Measurements from ENCODE around the gene ERCC6L. TPM values are rescaled to one million over a fixed set of nuclear protein-coding genes. Genes with fewer than 3 reads are reported as not detected.

Gene ERCC6L
- total and polyA plus RNA-seq, 2 of the 13 experiments (the other 11 are each of a cell fraction or from before 2014, with no cell fraction given), result 0.86 to 9.5 TPM

GRCh38 chrX:72238721-72239475 lies at the start of gene ERCC6L (continued):
- peak; percentile 62 for TF ChIP-seq TAF1 (CRISPR knock-in tag; IDR thresholded peaks at IDR 0.05)
- no peak for TF ChIP-seq NCOA2 (CRISPR knock-in tag; IDR thresholded peaks at IDR 0.05)
- TF ChIP-seq MYC (CRISPR knock-in tag; IDR thresholded peaks at IDR 0.05; ENCODE audit: borderline replicate concordance), result peak; percentile 46; the same call in 1 of the 2 replicates
- no peak for TF ChIP-seq JUN (CRISPR knock-in tag; IDR thresholded peaks at IDR 0.05)
- TF ChIP-seq GATAD1 (CRISPR knock-in tag; IDR thresholded peaks at IDR 0.05), result peak; percentile 40; the same call in 1 of the 2 replicates
- TF ChIP-seq ZFY (CRISPR knock-in tag; IDR thresholded peaks at IDR 0.05), result peak; percentile 12; the same call in 1 of the 2 replicates
- TF ChIP-seq ZNF337 (CRISPR knock-in tag; IDR thresholded peaks at IDR 0.05; ENCODE audit: borderline replicate concordance, low read depth), result no peak
- no peak for TF ChIP-seq SRF (IDR thresholded peaks at IDR 0.05; ENCODE audit: low read depth, low read length)
- TF ChIP-seq ZNF333 (CRISPR knock-in tag; IDR thresholded peaks at IDR 0.05; ENCODE audit: borderline replicate concordance), result 0 out of 2 replicates have a peak, but pooled peaks have one; percentile 38
- no peak for TF ChIP-seq ZNF101 (CRISPR knock-in tag; IDR thresholded peaks at IDR 0.05; ENCODE audit: borderline replicate concordance, low read depth)
- peak; percentile 28 to 70; a peak in 2 of 4 replicates for TF ChIP-seq POLR2A (IDR thresholded peaks at IDR 0.05; ENCODE audit: insufficient read depth in 1 of 2, low read depth in 2 of 2, low read length in 2 of 2)
- TF ChIP-seq SPEN (CRISPR knock-in tag; IDR thresholded peaks at IDR 0.05; ENCODE audit: low read depth), result peak; percentile 58; the same call in 1 of the 2 replicates
- peak; percentile 88 for TF ChIP-seq TFDP2 (CRISPR knock-in tag; IDR thresholded peaks at IDR 0.05)
- TF ChIP-seq ONECUT2 (CRISPR knock-in tag; IDR thresholded peaks at IDR 0.05), result no peak
- 0 out of 2 replicates have a peak, but pooled peaks have one; percentile 36 for TF ChIP-seq KDM5B (CRISPR knock-in tag; IDR thresholded peaks at IDR 0.05; ENCODE audit: borderline replicate concordance)
- peak; percentile 62; the same call in 1 of the 2 replicates for TF ChIP-seq REPIN1 (CRISPR knock-in tag; IDR thresholded peaks at IDR 0.05; ENCODE audit: borderline replicate concordance, low read depth)
- peak; percentile 87; the same call in 1 of the 2 replicates for TF ChIP-seq TFDP1 (CRISPR knock-in tag; IDR thresholded peaks at IDR 0.05; ENCODE audit: borderline replicate concordance)
- peak; percentile 38 for TF ChIP-seq HNRNPLL (IDR thresholded peaks at IDR 0.05; ENCODE audit: low read depth, low read length, poor library complexity, severe bottlenecking)
- TF ChIP-seq POLR2G (IDR thresholded peaks at IDR 0.05; ENCODE audit: low read depth, low read length), result peak; percentile 48

All from HepG2 (cell line).